Astrocyte (in vitro differentiated cells and primary cell): Measurements from ENCODE around the gene CPSF6. TPM values are rescaled to one million over a fixed set of nuclear protein-coding genes. Genes with fewer than 3 reads are reported as not detected.

Experiments
- DNase-seq: peaks from one replicate; pipeline ENCODE4 v3.0.0-alpha.2; 2010; ENCODE audit warnings: low read depth
- FAIRE-seq: peaks from 2 replicates; lab custom pipeline; 2011; peaks lifted over from hg19 to GRCh38; lab: Jason Lieb, UNC
- H2AFZ ChIP-seq: 2 replicates; pipeline ENCODE4 v1.6.0; 2012; ENCODE audit warnings: low read depth, low read length, inconsistent platforms
- H3K27ac ChIP-seq: 2 replicates; pipeline ENCODE4 v1.5.1; 2011; ENCODE audit warnings: low read depth, low read length, inconsistent platforms
- H3K27me3 ChIP-seq: 2 replicates; pipeline ENCODE4 v1.6.0; 2011; ENCODE audit warnings: low read length, inconsistent platforms; ENCODE audit not compliant: insufficient read depth
- H3K36me3 ChIP-seq: 2 replicates; pipeline ENCODE4 v1.5.1; 2011; ENCODE audit warnings: low read length, inconsistent platforms; ENCODE audit not compliant: insufficient read depth
- H3K4me1 ChIP-seq: 2 replicates; pipeline ENCODE4 v1.5.1; 2011; ENCODE audit warnings: low read length, inconsistent platforms; ENCODE audit not compliant: insufficient read depth
- H3K4me2 ChIP-seq: 2 replicates; pipeline ENCODE4 v1.6.0; 2012; ENCODE audit warnings: low read length, inconsistent platforms
- H3K4me3 ChIP-seq: 2 replicates; pipeline ENCODE4 v1.5.1; 2011; ENCODE audit warnings: low read depth, mild to moderate bottlenecking, low read length, inconsistent platforms; ENCODE audit not compliant: insufficient read depth
- H3K79me2 ChIP-seq: 2 replicates; pipeline ENCODE4 v1.6.0; 2012; ENCODE audit warnings: mild to moderate bottlenecking, low read length, inconsistent platforms; ENCODE audit not compliant: insufficient read depth
- H3K9ac ChIP-seq: 2 replicates; pipeline ENCODE4 v1.6.0; 2012; ENCODE audit warnings: mild to moderate bottlenecking, low read length, inconsistent platforms
- H3K9me3 ChIP-seq: 2 replicates; pipeline ENCODE4 v1.5.1; 2012; ENCODE audit warnings: low read depth, mild to moderate bottlenecking, low read length, inconsistent platforms; ENCODE audit not compliant: insufficient read depth
- H4K20me1 ChIP-seq: 2 replicates; pipeline ENCODE4 v1.6.0; 2012; ENCODE audit warnings: low read length, inconsistent platforms; ENCODE audit not compliant: insufficient read depth
- H3K27ac Mint-ChIP-seq: one replicate; pipeline ENCODE4 v1.8.0; 2021; ENCODE audit warnings: mild to moderate bottlenecking, mixed read lengths; ENCODE audit not compliant: unreplicated experiment
- H3K27me3 Mint-ChIP-seq: one replicate; pipeline ENCODE4 v1.8.0; 2021; ENCODE audit warnings: low read depth, mixed read lengths; ENCODE audit not compliant: unreplicated experiment
- H3K36me3 Mint-ChIP-seq: one replicate; pipeline ENCODE4 v1.8.0; 2021; ENCODE audit warnings: low read depth, mixed read lengths; ENCODE audit not compliant: unreplicated experiment
- H3K4me1 Mint-ChIP-seq: one replicate; pipeline ENCODE4 v1.8.0; 2021; ENCODE audit warnings: low read depth, mixed read lengths; ENCODE audit not compliant: unreplicated experiment
- H3K4me3 Mint-ChIP-seq: one replicate; pipeline ENCODE4 v1.8.0; 2021; ENCODE audit warnings: mild to moderate bottlenecking, moderate library complexity, mixed read lengths; ENCODE audit not compliant: unreplicated experiment
- H3K9me3 Mint-ChIP-seq: one replicate; pipeline ENCODE4 v1.8.0; 2021; ENCODE audit warnings: mild to moderate bottlenecking, mixed read lengths; ENCODE audit not compliant: unreplicated experiment
- EZH2 ChIP-seq: IDR thresholded peaks from 2 replicates; pipeline ENCODE4 v1.6.1; 2012; ENCODE audit warnings: mild to moderate bottlenecking, low read length, inconsistent platforms; ENCODE audit not compliant: insufficient read depth
- total RNA-seq: library from RNA; stranded (reverse); gene quantifications from 2 replicates; pipeline ENCODE4 v1.2.1, GENCODE V29; 2021
- TF ChIP-seq, protein P1 (sequence below): IDR thresholded peaks from 2 replicates; pipeline ENCODE4 v1.5.1; 2011; ENCODE audit warnings: low read depth, mild to moderate bottlenecking, inconsistent platforms, low read length, moderate library complexity; ENCODE audit not compliant: insufficient read depth

Gene CPSF6
- total RNA-seq, 1 donor from 2014 or later, result 68.3 TPM

DNA sequence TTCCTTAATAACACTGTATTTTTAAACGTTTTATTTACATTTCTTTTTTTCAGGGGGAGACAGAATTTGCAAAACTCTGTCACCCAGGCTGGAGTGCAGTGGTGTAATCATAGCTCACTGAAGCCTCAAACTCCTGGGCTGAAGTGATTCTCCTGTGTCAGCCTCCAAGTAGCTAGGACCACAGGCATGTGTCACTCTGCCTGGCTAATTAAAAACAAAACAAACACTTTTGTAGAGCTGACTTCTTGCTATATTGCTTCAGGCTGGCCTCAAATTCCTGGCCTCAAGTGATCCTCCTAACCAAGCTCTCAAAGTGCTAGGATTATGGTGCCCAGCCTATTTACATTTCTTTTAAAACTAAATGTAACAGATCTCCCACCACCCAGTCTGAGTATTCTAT, 12.7 kb downstream of the CPSF6 start:
- no peak overlapping the region for H3K27ac Mint-ChIP-seq
- H3K9me3 Mint-ChIP-seq, result no peaks in the 10 kb centered on the region
- peaks cover 96% of the 10 kb centered on the region for H3K79me2 ChIP-seq
- no peaks in the 10 kb centered on the region for H3K4me1 ChIP-seq
- no peaks in the 10 kb centered on the region for H3K27me3 ChIP-seq
- H3K4me3 Mint-ChIP-seq, result no peak overlapping the region
- peaks cover 68% of the 10 kb centered on the region for H4K20me1 ChIP-seq
- H2AFZ ChIP-seq, result no peak overlapping the region
- DNase-seq (no peak), FAIRE-seq (no peak)
- no peak overlapping the region for H3K27ac ChIP-seq
- no peaks in the 10 kb centered on the region for H3K27me3 Mint-ChIP-seq
- H3K4me2 ChIP-seq, result no peak overlapping the region
- TF ChIP-seq EZH2, result no peak
- TF ChIP-seq, protein P1, sequence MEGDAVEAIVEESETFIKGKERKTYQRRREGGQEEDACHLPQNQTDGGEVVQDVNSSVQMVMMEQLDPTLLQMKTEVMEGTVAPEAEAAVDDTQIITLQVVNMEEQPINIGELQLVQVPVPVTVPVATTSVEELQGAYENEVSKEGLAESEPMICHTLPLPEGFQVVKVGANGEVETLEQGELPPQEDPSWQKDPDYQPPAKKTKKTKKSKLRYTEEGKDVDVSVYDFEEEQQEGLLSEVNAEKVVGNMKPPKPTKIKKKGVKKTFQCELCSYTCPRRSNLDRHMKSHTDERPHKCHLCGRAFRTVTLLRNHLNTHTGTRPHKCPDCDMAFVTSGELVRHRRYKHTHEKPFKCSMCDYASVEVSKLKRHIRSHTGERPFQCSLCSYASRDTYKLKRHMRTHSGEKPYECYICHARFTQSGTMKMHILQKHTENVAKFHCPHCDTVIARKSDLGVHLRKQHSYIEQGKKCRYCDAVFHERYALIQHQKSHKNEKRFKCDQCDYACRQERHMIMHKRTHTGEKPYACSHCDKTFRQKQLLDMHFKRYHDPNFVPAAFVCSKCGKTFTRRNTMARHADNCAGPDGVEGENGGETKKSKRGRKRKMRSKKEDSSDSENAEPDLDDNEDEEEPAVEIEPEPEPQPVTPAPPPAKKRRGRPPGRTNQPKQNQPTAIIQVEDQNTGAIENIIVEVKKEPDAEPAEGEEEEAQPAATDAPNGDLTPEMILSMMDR, result no peak
- H3K36me3 Mint-ChIP-seq, result peaks cover 2% of the 10 kb centered on the region
- H3K9ac ChIP-seq, result no peak overlapping the region
- H3K4me3 ChIP-seq, result no peak overlapping the region
- peaks cover 11% of the 10 kb centered on the region for H3K36me3 ChIP-seq
- peaks cover 11% of the 10 kb centered on the region for H3K4me1 Mint-ChIP-seq
- H3K9me3 ChIP-seq, result no peaks in the 10 kb centered on the region

- H3K4me1 Mint-ChIP-seq, result peaks cover 6% of the 10 kb centered on the region
- H3K79me2 ChIP-seq, result peaks cover 89% of the 10 kb centered on the region
- H3K36me3 Mint-ChIP-seq, result peaks cover 6% of the 10 kb centered on the region
- no peaks in the 10 kb centered on the region for H3K9me3 ChIP-seq
- H2AFZ ChIP-seq, result no peak overlapping the region
- TF ChIP-seq EZH2, result no peak
- TF ChIP-seq, protein P1, result peak; percentile 59
- H3K9me3 Mint-ChIP-seq, result no peaks in the 10 kb centered on the region
- H3K27me3 Mint-ChIP-seq, result no peaks in the 10 kb centered on the region
- peak; percentile 62 for FAIRE-seq
- no peak overlapping the region for H3K4me2 ChIP-seq
- no peak overlapping the region for H3K27ac ChIP-seq
- peak; percentile 11 for DNase-seq
- no peak overlapping the region for H3K9ac ChIP-seq
- H3K27me3 ChIP-seq, result no peaks in the 10 kb centered on the region
- H3K4me1 ChIP-seq, result no peaks in the 10 kb centered on the region
- no peak overlapping the region for H3K4me3 ChIP-seq
- peaks cover 19% of the 10 kb centered on the region for H3K36me3 ChIP-seq
- H4K20me1 ChIP-seq, result peaks cover 57% of the 10 kb centered on the region
- no peak overlapping the region for H3K27ac Mint-ChIP-seq
- H3K4me3 Mint-ChIP-seq, result no peak overlapping the region
Observed at GRCh38 chr12:69254046-69254445, 14.7 kb downstream of the CPSF6 start.

GRCh38 chr12:69254862-69255261, 15.5 kb downstream of the CPSF6 start:
- H3K4me3 Mint-ChIP-seq, result no peak overlapping the region
- H3K9me3 Mint-ChIP-seq, result no peaks in the 10 kb centered on the region
- H3K27ac Mint-ChIP-seq, result no peak overlapping the region
- FAIRE-seq (no peak), DNase-seq (no peak)
- peaks cover 50% of the 10 kb centered on the region for H4K20me1 ChIP-seq
- no peak overlapping the region for H3K27ac ChIP-seq
- no peak overlapping the region for H3K4me3 ChIP-seq
- no peak overlapping the region for H3K4me2 ChIP-seq
- H3K9ac ChIP-seq, result no peak overlapping the region
- H3K79me2 ChIP-seq, result peaks cover 81% of the 10 kb centered on the region
- no peaks in the 10 kb centered on the region for H3K4me1 ChIP-seq
- H3K9me3 ChIP-seq, result no peaks in the 10 kb centered on the region
- H3K27me3 Mint-ChIP-seq, result no peaks in the 10 kb centered on the region
- no peaks in the 10 kb centered on the region for H3K27me3 ChIP-seq
- peaks cover 27% of the 10 kb centered on the region for H3K36me3 ChIP-seq
- no peak overlapping the region for H2AFZ ChIP-seq
- H3K4me1 Mint-ChIP-seq, result peaks cover 4% of the 10 kb centered on the region
- no peak for TF ChIP-seq EZH2
- H3K36me3 Mint-ChIP-seq, result peaks cover 6% of the 10 kb centered on the region
